Esophagus muscularis mucosa (tissue), 4 donors: ENCODE data around the gene ST6GALNAC3. TPM values are rescaled to one million over a fixed set of nuclear protein-coding genes. Genes with fewer than 3 reads are reported as not detected.

ENCODE experiments used
- DNase-seq: peaks from one replicate; pipeline ENCODE4 v3.0.0-alpha.2; 2017; ENCODE audit errors: extremely low spot score
- H3K27ac ChIP-seq, 4 donors: fragments of 200-600 bp; sonication (generic); replicated peaks in 1 of 4; 1 replicate in 3 of 4; 2 replicates in 1 of 4; pipeline ENCODE4 v1.5.1; 2016 to 2019; ENCODE audit warnings: mild to moderate bottlenecking in 1 of 4
- H3K27me3 ChIP-seq, 4 donors: fragments of 200-600 bp; sonication (generic); one replicate each; pipeline versions ENCODE4 v1.5.1 to v1.6.0; 2016 to 2019
- H3K36me3 ChIP-seq, 4 donors: fragments of 200-600 bp; sonication (generic); one replicate each; pipeline ENCODE4 v1.5.1; 2016 to 2019
- H3K4me1 ChIP-seq, 4 donors: fragments of 200-600 bp; sonication (generic); one replicate each; pipeline ENCODE4 v1.5.1; 2016 to 2019
- H3K4me3 ChIP-seq, 4 donors: fragments of 200-600 bp; sonication (generic); 1 replicate in 2 of 4; 2 replicates in 2 of 4; pipeline ENCODE4 v1.5.1; 2016 to 2019; ENCODE audit warnings: mild to moderate bottlenecking in 4 of 4, moderate library complexity in 1 of 4
- H3K9me3 ChIP-seq, 4 donors: fragments of 200-600 bp; sonication (generic); 1 replicate in 3 of 4; 2 replicates in 1 of 4; pipeline ENCODE4 v1.5.1; 2016 to 2019
- EP300 ChIP-seq: sonication (generic); formaldehyde crosslinking; IDR thresholded peaks from one replicate; pipeline ENCODE4 v1.6.1; 2017; ENCODE audit warnings: antibody characterized with exemption
- POLR2A ChIP-seq: fragments of 450-650 bp; IDR thresholded peaks from one replicate; pipeline ENCODE4 v1.6.1; 2017; ENCODE audit warnings: antibody characterized with exemption, moderate library complexity, mild to moderate bottlenecking, low read depth
- POLR2AphosphoS5 ChIP-seq, 2 donors: sonication (generic); formaldehyde crosslinking; IDR thresholded peaks; one replicate each; pipeline ENCODE4 v1.6.1; 2017; ENCODE audit warnings: antibody characterized with exemption in 2 of 2
- WGBS: methylation state at CpG from one replicate; pipeline ENCODE4 v1.1.5; 2018; 5-methylcytosine and 5-hydroxymethylcytosine counted together
- intact Hi-C: fragments of 100-400 bp; cut with DNase I; formaldehyde crosslinking; loops from one replicate; pipeline ENCODE4 v1.15.1; 2023
- total RNA-seq, 4 donors: library from RNA; depleted of rRNA; stranded (reverse); fragments of >200 nt; gene quantifications; one replicate each; pipeline versions ENCODE4 v1.1.0 to v1.2.1, GENCODE V29; 2016
- TF ChIP-seq, protein P1 (sequence below), 3 experiments: fragments of 200-600 bp in 2 of 3; fragments of 450-650 bp in 1 of 3; sonication (generic) in 2 of 3; IDR thresholded peaks; one replicate each; pipeline ENCODE4 v1.5.1; 2017 to 2019; ENCODE audit warnings: antibody characterized with exemption in 3 of 3, mild to moderate bottlenecking in 2 of 3, moderate library complexity in 1 of 3

The ST6GALNAC3 gene
- total RNA-seq, 4 donors from 2014 or later, result 2.1 to 6.8 (median 4.8) TPM

DNA sequence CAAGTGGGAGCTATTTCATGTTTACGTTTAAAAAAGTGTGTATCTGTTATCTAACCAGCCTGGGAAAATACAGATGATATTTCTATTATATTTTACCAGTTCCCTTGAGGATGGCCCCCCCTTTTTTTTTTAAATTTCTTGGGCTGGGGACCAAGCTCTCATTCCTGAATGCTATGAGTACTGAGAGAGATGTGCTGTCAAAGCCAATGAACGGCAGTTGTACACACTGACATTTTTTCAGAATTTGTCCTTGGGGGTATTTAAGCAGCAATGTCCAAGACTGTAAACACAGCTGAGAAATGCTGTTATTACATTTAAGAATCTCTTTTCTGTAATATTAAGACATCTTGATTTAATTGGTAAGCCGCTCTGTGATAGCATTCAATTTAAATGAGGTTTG, 177.9 kb downstream of the ST6GALNAC3 start:
- DNase-seq, result no peak
- Histone ChIP-seq H3K4me3 (no peak overlapping the region), H3K4me1 (peaks cover 0 to 34% (median 28%) of the 10 kb centered on the region in 4 donors), H3K27me3 (no peaks in the 10 kb centered on the region), H3K27ac (no peak overlapping the region), H3K36me3 (no peaks in the 10 kb centered on the region), H3K9me3 (no peaks in the 10 kb centered on the region)
- WGBS, result 79% methylated on average over 3 of the region's 3 CpGs
- intact Hi-C loops, result no loop called here
- TF ChIP-seq POLR2AphosphoS5 (IDR thresholded peaks at IDR 0.05) (no peak), POLR2A (no peak), EP300 (no peak)
- TF ChIP-seq, protein P1, sequence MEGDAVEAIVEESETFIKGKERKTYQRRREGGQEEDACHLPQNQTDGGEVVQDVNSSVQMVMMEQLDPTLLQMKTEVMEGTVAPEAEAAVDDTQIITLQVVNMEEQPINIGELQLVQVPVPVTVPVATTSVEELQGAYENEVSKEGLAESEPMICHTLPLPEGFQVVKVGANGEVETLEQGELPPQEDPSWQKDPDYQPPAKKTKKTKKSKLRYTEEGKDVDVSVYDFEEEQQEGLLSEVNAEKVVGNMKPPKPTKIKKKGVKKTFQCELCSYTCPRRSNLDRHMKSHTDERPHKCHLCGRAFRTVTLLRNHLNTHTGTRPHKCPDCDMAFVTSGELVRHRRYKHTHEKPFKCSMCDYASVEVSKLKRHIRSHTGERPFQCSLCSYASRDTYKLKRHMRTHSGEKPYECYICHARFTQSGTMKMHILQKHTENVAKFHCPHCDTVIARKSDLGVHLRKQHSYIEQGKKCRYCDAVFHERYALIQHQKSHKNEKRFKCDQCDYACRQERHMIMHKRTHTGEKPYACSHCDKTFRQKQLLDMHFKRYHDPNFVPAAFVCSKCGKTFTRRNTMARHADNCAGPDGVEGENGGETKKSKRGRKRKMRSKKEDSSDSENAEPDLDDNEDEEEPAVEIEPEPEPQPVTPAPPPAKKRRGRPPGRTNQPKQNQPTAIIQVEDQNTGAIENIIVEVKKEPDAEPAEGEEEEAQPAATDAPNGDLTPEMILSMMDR (IDR thresholded peaks at IDR 0.05), result no peak

DNA sequence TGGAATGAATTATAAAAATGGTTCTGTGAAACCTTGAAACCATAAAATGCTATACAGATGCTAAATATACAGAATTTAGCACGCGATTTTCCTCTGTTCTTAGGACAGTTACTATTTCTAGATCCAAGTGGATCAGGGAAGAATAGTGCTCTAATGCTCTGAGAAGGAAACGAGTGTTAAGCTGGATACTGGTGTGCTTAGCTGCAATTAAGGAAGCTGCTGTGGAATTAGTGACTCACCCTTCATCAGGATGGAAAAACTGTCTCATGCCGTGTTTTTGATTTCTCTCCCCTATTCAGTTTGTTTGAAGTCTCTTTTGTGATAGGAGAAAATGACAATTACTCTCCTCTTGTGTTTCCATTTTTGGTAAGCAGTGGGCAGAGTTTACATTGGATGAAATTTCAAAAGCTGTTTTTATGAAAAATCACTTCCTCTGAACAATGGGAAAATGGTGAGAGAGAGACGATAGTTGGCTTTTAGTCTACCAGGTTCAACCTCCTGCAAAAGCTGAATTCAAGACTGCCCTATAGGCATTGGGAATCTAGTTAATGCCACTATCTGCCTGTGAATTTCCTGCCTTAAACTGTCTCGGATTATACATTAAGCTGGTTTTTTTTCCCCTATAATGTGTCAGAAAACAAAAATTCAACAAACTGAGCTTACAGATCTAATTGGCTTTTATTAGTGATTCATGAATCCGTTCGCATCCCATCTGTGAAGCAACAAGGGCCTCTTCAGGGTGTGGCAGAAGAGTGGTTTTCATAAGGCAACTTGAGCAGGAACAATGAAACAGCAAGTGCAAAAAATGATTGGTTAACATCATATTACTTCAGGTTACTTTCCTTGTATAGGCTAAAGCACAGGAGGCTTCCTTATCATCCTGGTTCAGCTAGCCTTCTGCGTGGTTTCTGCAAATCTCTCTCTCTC, 179.8 kb downstream of the ST6GALNAC3 start:
- Histone ChIP-seq H3K4me3 (no peak overlapping the region), H3K27me3 (no peaks in the 10 kb centered on the region), H3K9me3 (no peaks in the 10 kb centered on the region), H3K27ac (peak overlapping the region in 1 of 4 donors; percentile 20), H3K36me3 (no peaks in the 10 kb centered on the region), H3K4me1 (peaks cover 0 to 34% (median 28%) of the 10 kb centered on the region in 4 donors)
- WGBS, result 57% methylated on average over 9 of the region's 9 CpGs
- intact Hi-C loops, result no loop called here
- DNase-seq, result no peak
- peak; percentile 40 to 80 for TF ChIP-seq POLR2AphosphoS5 (IDR thresholded peaks at IDR 0.05)
- TF ChIP-seq, protein P1 (IDR thresholded peaks at IDR 0.05), result no peak
- no peak for TF ChIP-seq POLR2A
- no peak for TF ChIP-seq EP300

DNA sequence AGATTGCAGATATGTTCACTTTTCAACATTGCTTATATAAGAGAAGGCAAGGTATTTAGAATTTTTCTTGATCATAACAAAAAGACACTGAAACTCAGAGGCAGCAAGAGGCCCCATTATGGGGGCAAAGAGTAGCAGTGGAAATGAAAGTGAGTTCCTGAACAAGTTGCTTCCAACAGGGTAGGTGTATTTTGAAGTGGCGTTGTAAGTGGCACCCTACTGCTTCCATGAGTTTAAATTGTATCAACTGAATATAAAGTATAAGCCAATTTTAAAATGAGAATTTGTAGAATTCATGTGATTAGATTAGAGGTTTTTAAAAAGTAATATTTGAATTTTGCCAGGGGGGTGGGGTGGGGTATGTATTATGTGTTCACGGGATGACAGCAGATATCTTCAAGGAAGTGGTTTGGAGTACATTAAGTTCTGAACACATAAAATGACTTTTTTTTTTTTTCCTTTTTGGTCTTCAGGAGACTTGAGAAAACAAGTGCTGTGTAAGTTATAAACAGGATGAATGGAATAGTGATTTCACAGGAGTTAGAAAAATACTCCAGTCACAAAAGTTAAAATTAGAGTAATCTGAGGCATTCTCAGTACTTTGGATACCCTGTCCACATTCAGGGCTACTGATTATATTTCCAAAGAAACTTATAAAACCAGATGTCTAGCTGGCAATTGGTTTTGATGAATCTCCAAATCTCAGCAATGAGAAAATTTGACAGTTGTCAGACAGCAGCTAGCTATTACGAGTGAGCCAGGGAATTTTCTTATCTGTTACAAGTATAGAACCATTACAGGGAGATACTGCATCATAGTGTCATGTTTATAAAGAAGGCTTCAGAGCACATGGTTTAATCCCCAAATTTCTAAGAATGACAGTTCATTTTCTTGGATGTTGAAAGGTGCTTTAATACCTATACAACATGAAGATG, 182.0 kb downstream of the ST6GALNAC3 start:
- TF ChIP-seq POLR2A (no peak), POLR2AphosphoS5 (IDR thresholded peaks at IDR 0.05) (no peak), EP300 (no peak)
- TF ChIP-seq, protein P1 (IDR thresholded peaks at IDR 0.05), result no peak
- WGBS, result 81% methylated on average over 3 of the region's 3 CpGs
- intact Hi-C loops, result no loop called here
- peaks cover 0 to 20% (median 14%) of the 10 kb centered on the region in 4 donors for H3K4me1 ChIP-seq
- no peak overlapping the region for H3K27ac ChIP-seq
- H3K9me3 ChIP-seq, result no peaks in the 10 kb centered on the region
- H3K27me3 ChIP-seq, result no peaks in the 10 kb centered on the region
- H3K4me3 ChIP-seq, result no peak overlapping the region
- no peaks in the 10 kb centered on the region for H3K36me3 ChIP-seq
- no peak for DNase-seq

DNA sequence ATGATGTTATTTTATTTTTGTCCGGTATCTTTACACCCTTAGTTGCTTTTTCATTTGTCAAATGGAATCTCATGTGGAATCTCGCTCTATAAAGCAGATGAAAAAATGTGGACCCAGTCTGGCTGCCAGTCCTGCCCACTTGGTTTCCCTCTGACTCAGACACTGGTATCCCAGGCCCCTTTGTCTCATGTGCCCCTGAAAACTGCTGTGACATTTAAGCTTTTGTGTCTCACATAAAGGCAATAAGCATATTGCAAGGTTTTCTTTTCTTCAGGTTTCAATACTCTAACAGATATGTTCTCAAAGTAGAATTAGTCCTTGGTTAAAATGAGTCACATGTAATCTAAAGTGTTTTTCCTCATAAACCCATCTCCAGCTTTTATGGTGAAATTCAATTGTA, 183.3 kb downstream of the ST6GALNAC3 start:
- no peak overlapping the region for H3K27ac ChIP-seq
- no peak overlapping the region for H3K4me3 ChIP-seq
- H3K27me3 ChIP-seq, result no peaks in the 10 kb centered on the region
- TF ChIP-seq POLR2A (no peak), POLR2AphosphoS5 (IDR thresholded peaks at IDR 0.05) (no peak), EP300 (no peak)
- TF ChIP-seq, protein P1 (IDR thresholded peaks at IDR 0.05), result no peak
- DNase-seq, result no peak
- no peaks in the 10 kb centered on the region for H3K9me3 ChIP-seq
- H3K36me3 ChIP-seq, result no peaks in the 10 kb centered on the region
- WGBS, result 94% methylated on average over 2 of the region's 2 CpGs
- H3K4me1 ChIP-seq, result peaks cover 0 to 20% (median 13%) of the 10 kb centered on the region in 4 donors
- intact Hi-C loops, result no loop called here
